Natural killer cell treated with Interleukin-12 subunit alpha and Interleukin-12 subunit beta and Interleukin-15 and Interleukin-18, amount 100 ng/mL, for 72 hours (primary cell): ENCODE results near the gene QSOX2. TPM values are rescaled to one million over a fixed set of nuclear protein-coding genes. Genes with fewer than 3 reads are reported as not detected.

ENCODE experiments used
- ATAC-seq, 2 donors: fragments of 150-1000 bp; cut with Tn5 transposase in 1 of 2; sonication (Bioruptor Pico), chemical (Tn5 transposase) in 1 of 2; 2 replicates each; pipeline ENCODE4 v1.10.0; 2021
- DNase-seq: peaks from one replicate; pipeline ENCODE4 v3.0.0; 2022; ENCODE audit warnings: low spot score
- H3K27ac Mint-ChIP-seq, 2 donors: 1 replicate in 1 of 2; 2 replicates in 1 of 2; pipeline ENCODE4 v1.8.0; 2022; ENCODE audit warnings: mixed read lengths in 2 of 2, mild to moderate bottlenecking in 1 of 2, moderate library complexity in 1 of 2
- H3K27me3 Mint-ChIP-seq, 2 donors: 1 replicate in 1 of 2; 2 replicates in 1 of 2; pipeline ENCODE4 v1.8.0; 2022; ENCODE audit warnings: mixed read lengths in 2 of 2
- H3K36me3 Mint-ChIP-seq: one replicate; pipeline ENCODE4 v1.8.0; 2022; ENCODE audit warnings: mixed read lengths
- H3K4me1 Mint-ChIP-seq, 2 donors: 1 replicate in 1 of 2; 2 replicates in 1 of 2; pipeline ENCODE4 v1.8.0; 2022; ENCODE audit warnings: low read depth in 2 of 2, mixed read lengths in 2 of 2, mild to moderate bottlenecking in 1 of 2
- H3K4me3 Mint-ChIP-seq: one replicate; pipeline ENCODE4 v1.8.0; 2022; ENCODE audit warnings: mixed read lengths
- H3K9me3 Mint-ChIP-seq: 2 replicates; pipeline ENCODE4 v1.8.0; 2022; ENCODE audit warnings: mixed read lengths
- total RNA-seq, 2 donors: library from RNA; stranded (reverse); gene quantifications; one replicate each; pipeline ENCODE4 v1.2.3, GENCODE V29; 2022

Gene QSOX2
- total RNA-seq, 2 donors from 2014 or later, result 16.4 to 27.3 TPM

- no peaks in the 10 kb centered on the region for H3K9me3 Mint-ChIP-seq
- no peak for ATAC-seq
- H3K27me3 Mint-ChIP-seq, result no peaks in the 10 kb centered on the region
- no peaks in the 10 kb centered on the region for H3K4me1 Mint-ChIP-seq
- H3K27ac Mint-ChIP-seq, result no peak overlapping the region
- H3K36me3 Mint-ChIP-seq, result no peaks in the 10 kb centered on the region
- no peak overlapping the region for H3K4me3 Mint-ChIP-seq
- no peak for DNase-seq
Observed at GRCh38 chr9:136255166-136255538, 9.5 kb upstream of the QSOX2 start.

GRCh38 chr9:136254381-136255165 is 9.0 kb upstream of the QSOX2 start:
- ATAC-seq (no peak), DNase-seq (no peak)
- H3K4me1 Mint-ChIP-seq, result no peaks in the 10 kb centered on the region
- H3K27ac Mint-ChIP-seq, result no peak overlapping the region
- H3K9me3 Mint-ChIP-seq, result no peaks in the 10 kb centered on the region
- no peak overlapping the region for H3K4me3 Mint-ChIP-seq
- no peaks in the 10 kb centered on the region for H3K36me3 Mint-ChIP-seq
- no peaks in the 10 kb centered on the region for H3K27me3 Mint-ChIP-seq

- DNase-seq (no peak), ATAC-seq (no peak)
- Mint-ChIP-seq H3K9me3 (no peaks in the 10 kb centered on the region), H3K36me3 (no peaks in the 10 kb centered on the region), H3K4me1 (no peaks in the 10 kb centered on the region), H3K4me3 (no peak overlapping the region), H3K27ac (no peak overlapping the region), H3K27me3 (no peaks in the 10 kb centered on the region)
Observed at GRCh38 chr9:136253246-136254130, 7.9 kb upstream of the QSOX2 start.

DNA sequence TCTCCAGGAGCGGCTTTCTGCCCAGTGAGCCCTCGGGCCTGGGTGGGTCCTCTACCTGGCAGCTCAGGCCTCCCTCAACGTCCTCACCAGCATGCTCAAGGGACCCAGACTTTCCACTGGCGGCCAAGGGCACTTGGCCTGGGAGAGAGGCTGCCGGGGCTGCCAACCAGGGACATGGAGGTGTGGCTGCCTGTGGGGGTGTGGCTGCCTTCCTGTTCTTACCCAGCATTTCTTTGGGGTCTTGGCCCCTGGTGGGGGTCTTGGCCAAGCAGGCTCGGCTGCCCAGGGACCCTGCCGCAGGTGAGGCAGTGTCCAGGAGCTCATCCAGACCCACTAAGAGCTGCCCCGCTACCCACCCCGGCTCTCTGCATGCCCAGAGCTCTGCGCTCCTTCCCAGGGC is 7.2 kb upstream of the QSOX2 start:
- no peaks in the 10 kb centered on the region for H3K27me3 Mint-ChIP-seq
- DNase-seq (no peak), ATAC-seq (no peak)
- H3K27ac Mint-ChIP-seq, result no peak overlapping the region
- H3K36me3 Mint-ChIP-seq, result no peaks in the 10 kb centered on the region
- no peaks in the 10 kb centered on the region for H3K4me1 Mint-ChIP-seq
- H3K9me3 Mint-ChIP-seq, result no peaks in the 10 kb centered on the region
- H3K4me3 Mint-ChIP-seq, result no peak overlapping the region

DNA sequence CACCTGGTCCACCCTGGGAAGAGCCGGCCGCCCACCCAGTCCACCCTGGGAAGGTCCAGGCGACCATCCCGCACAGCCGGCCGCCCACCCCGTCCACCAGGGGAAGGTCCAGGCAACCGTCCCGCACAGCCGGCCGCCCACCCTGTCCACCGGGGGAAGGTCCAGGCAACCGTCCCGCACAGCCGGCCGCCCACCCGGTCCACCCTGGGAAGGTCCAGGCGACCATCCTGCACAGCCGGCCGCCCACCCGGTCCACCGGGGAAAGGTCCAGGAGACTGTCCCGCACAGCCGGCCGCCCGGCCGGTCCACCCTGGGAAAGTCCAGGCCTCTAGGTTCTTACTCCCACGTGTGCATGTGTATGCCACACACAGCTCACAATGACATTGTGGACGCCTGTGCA is 6.7 kb upstream of the QSOX2 start:
- no peak for ATAC-seq
- Mint-ChIP-seq H3K4me3 (no peak overlapping the region), H3K27me3 (no peaks in the 10 kb centered on the region), H3K9me3 (no peaks in the 10 kb centered on the region), H3K27ac (no peak overlapping the region), H3K4me1 (no peaks in the 10 kb centered on the region), H3K36me3 (no peaks in the 10 kb centered on the region)
- DNase-seq, result no peak

GRCh38 chr9:136251264-136252115 is 5.9 kb upstream of the QSOX2 start:
- no peaks in the 10 kb centered on the region for H3K27me3 Mint-ChIP-seq
- no peaks in the 10 kb centered on the region for H3K4me1 Mint-ChIP-seq
- no peak overlapping the region for H3K27ac Mint-ChIP-seq
- no peak for DNase-seq
- no peaks in the 10 kb centered on the region for H3K36me3 Mint-ChIP-seq
- ATAC-seq, result no peak
- no peak overlapping the region for H3K4me3 Mint-ChIP-seq
- H3K9me3 Mint-ChIP-seq, result no peaks in the 10 kb centered on the region

DNA sequence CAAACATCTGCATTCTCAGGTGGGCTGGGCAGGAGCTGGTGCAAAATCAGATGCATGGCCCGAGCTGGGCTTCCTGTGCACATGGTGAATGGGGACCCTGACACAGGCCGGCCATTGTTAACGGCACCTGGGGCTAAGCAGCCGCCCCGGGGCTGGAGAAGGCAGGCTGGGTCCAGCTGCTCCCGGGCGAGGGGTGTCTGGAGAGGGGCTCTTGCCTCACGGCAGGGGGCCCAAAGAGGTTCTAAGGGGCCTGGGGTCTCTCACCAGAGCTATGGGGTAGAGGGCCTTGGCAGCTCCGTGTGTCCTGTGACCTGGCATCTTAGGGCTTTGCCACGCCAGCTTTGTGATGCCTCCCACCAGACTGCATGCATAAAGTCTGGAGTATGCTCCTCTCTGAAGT is 5.1 kb upstream of the QSOX2 start:
- ATAC-seq, result no peak
- Mint-ChIP-seq H3K4me1 (peaks cover 0 to 3% of the 10 kb centered on the region in 2 donors), H3K27me3 (no peaks in the 10 kb centered on the region), H3K36me3 (no peaks in the 10 kb centered on the region), H3K27ac (no peak overlapping the region), H3K9me3 (no peaks in the 10 kb centered on the region), H3K4me3 (no peak overlapping the region)
- no peak for DNase-seq

GRCh38 chr9:136249877-136250559 is 4.4 kb upstream of the QSOX2 start:
- DNase-seq (no peak), ATAC-seq (no peak)
- Mint-ChIP-seq H3K4me3 (no peak overlapping the region), H3K9me3 (no peaks in the 10 kb centered on the region), H3K4me1 (peaks cover 2 to 4% of the 10 kb centered on the region in 2 donors), H3K36me3 (peaks cover under 1% of the 10 kb centered on the region), H3K27me3 (no peaks in the 10 kb centered on the region), H3K27ac (no peak overlapping the region)

GRCh38 chr9:136248951-136249876 is 3.6 kb upstream of the QSOX2 start:
- ATAC-seq (no peak), DNase-seq (no peak)
- Mint-ChIP-seq H3K9me3 (no peaks in the 10 kb centered on the region), H3K4me3 (no peak overlapping the region), H3K36me3 (peaks cover 6% of the 10 kb centered on the region), H3K27ac (no peak overlapping the region), H3K4me1 (peaks cover 10 to 12% of the 10 kb centered on the region in 2 donors), H3K27me3 (no peaks in the 10 kb centered on the region)

DNA sequence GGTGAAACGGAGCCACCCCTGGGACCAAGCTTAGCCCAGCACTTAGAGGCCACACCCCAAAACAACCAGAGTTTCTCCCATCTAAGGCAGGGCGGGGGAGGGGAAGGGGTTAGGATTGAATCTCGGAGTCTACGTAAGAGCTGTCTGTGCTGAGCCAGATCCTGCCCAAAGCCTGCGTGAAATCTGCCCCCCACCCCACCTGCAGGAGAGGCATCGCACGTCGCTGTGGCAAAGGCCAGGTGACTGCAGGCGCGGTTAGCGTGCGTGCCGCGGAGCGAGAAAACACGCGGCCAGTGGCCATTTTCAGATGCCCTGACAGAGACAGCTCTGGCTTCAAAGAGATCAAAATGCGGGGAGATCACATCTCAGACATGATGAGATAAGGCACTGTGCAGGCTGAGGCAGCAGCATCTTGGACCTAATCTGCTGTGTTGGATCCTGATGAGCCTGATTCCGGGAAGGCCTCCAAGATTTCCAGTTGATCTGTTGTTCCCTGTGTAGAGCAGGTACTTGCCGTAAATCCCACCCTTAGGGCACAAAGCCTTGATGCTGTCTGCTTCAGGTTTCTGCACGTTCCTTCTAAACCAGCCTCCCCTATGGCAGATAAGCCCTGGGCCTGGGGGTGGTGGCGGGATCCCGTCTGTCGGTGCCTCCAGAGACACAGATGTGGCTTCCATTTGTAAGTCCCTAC is 2.5 kb upstream of the QSOX2 start:
- H3K4me1 Mint-ChIP-seq, result peaks cover 21 to 24% of the 10 kb centered on the region in 2 donors
- no peaks in the 10 kb centered on the region for H3K27me3 Mint-ChIP-seq
- no peaks in the 10 kb centered on the region for H3K9me3 Mint-ChIP-seq
- no peak for DNase-seq
- no peak overlapping the region for H3K4me3 Mint-ChIP-seq
- H3K27ac Mint-ChIP-seq, result no peak overlapping the region
- peaks cover 6% of the 10 kb centered on the region for H3K36me3 Mint-ChIP-seq
- no peak for ATAC-seq

DNA sequence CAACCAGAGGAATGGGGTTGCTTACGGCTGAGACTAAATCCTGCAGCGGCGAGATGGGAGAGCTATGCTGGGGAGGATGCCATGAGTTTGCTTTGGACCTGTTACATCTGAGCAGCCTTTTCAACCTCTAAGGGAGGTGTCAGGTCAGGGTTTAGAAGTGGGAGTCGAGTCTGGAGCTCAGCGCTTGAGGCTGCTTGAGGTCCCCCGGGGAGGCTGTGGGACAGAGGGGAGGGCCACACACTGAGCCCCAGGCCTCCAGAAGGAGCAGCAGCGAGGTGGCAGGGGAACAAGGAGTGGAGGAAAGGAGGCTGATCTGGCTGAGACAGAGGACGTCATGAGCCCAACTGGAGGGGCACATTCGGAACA is 1.9 kb upstream of the QSOX2 start:
- H3K36me3 Mint-ChIP-seq, result peaks cover 6% of the 10 kb centered on the region
- H3K9me3 Mint-ChIP-seq, result no peaks in the 10 kb centered on the region
- DNase-seq (no peak), ATAC-seq (no peak)
- no peak overlapping the region for H3K27ac Mint-ChIP-seq
- peaks cover 25 to 28% of the 10 kb centered on the region in 2 donors for H3K4me1 Mint-ChIP-seq
- H3K4me3 Mint-ChIP-seq, result no peak overlapping the region
- no peaks in the 10 kb centered on the region for H3K27me3 Mint-ChIP-seq

DNA sequence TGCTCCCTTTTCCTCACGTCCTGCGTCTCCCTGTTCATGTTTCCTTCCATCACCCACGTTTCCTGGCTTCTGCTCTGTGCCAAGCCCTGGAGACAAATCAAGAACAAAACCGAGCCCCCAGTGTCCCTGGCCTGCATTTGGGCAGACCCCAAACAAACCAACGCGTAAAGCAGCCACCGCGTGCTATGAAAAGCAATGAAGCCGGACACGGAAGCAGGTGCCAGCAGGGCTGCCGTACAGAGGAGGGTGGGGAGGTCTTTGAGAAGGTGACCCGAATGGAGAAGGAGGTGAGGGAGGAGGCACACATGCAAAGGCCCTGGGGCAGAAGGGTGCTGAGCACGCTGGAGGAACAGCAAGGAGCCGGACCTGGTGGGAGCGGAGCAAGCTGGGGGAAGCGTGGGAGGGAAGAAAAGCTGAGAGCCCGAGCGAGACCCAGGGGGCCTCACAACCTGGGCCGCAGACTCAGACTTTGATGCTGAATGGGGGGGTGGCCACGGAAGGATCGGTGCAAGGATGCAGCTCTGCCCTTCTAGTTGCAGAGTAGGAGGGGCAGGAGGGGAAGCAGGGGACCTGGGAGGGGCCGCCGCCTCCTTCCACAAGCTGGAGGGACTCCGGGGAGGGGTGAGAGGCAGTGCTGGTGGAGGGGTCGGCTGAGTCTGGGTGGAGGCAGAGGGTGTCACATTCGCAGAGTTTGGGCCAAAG is 1.4 kb upstream of the QSOX2 start:
- H3K4me3 Mint-ChIP-seq, result no peak overlapping the region
- no peak overlapping the region for H3K27ac Mint-ChIP-seq
- peaks cover 6% of the 10 kb centered on the region for H3K36me3 Mint-ChIP-seq
- no peaks in the 10 kb centered on the region for H3K9me3 Mint-ChIP-seq
- DNase-seq, result no peak
- H3K4me1 Mint-ChIP-seq, result peaks cover 25 to 31% of the 10 kb centered on the region in 2 donors
- ATAC-seq, result no peak
- H3K27me3 Mint-ChIP-seq, result no peaks in the 10 kb centered on the region
